GM23248 (cell line): ENCODE measurements around the gene TMEM187. TPM values are rescaled to one million over a fixed set of nuclear protein-coding genes. Genes with fewer than 3 reads are reported as not detected.

Experiments
- DNase-seq: peaks from one replicate; pipeline ENCODE4 v3.0.0-alpha.2; 2015
- H2AFZ ChIP-seq: fragments of 200-600 bp; sonication (generic); 2 replicates; pipeline ENCODE4 v1.6.1; 2016; ENCODE audit warnings: antibody characterized with exemption
- H3F3A ChIP-seq: fragments of 200-600 bp; sonication (generic); 2 replicates; pipeline ENCODE4 v1.6.1; 2016; ENCODE audit warnings: mild to moderate bottlenecking, antibody characterized with exemption, mixed run types; ENCODE audit not compliant: insufficient read depth
- H3K27ac ChIP-seq: fragments of 200-600 bp; sonication (generic); 2 replicates; pipeline ENCODE4 v1.5.1; 2016; ENCODE audit warnings: mild to moderate bottlenecking
- H3K27me3 ChIP-seq: fragments of 200-600 bp; sonication (generic); replicated peaks from 2 replicates; pipeline ENCODE4 v1.6.1; 2016; ENCODE audit warnings: mild to moderate bottlenecking; ENCODE audit not compliant: insufficient read depth
- H3K36me3 ChIP-seq: fragments of 200-600 bp; sonication (generic); 2 replicates; pipeline ENCODE4 v1.6.1; 2016; ENCODE audit warnings: low read depth, mild to moderate bottlenecking
- H3K4me1 ChIP-seq: fragments of 200-600 bp; sonication (generic); 2 replicates; pipeline ENCODE4 v1.6.1; 2016; ENCODE audit warnings: mild to moderate bottlenecking; ENCODE audit not compliant: insufficient read depth
- H3K4me2 ChIP-seq: fragments of 200-600 bp; sonication (generic); one replicate; pipeline ENCODE4 v1.6.1; 2016; ENCODE audit warnings: mild to moderate bottlenecking; ENCODE audit not compliant: unreplicated experiment
- H3K4me3 ChIP-seq: fragments of 200-600 bp; sonication (generic); 2 replicates; pipeline ENCODE4 v1.5.1; 2016; ENCODE audit warnings: mild to moderate bottlenecking
- H3K79me2 ChIP-seq: fragments of 200-600 bp; sonication (generic); 2 replicates; pipeline ENCODE4 v1.6.1; 2016; ENCODE audit warnings: mild to moderate bottlenecking; ENCODE audit not compliant: insufficient read depth
- H3K9ac ChIP-seq: fragments of 200-600 bp; sonication (generic); 2 replicates; pipeline ENCODE4 v1.6.1; 2016; ENCODE audit warnings: mild to moderate bottlenecking
- H3K9me2 ChIP-seq: fragments of 200-600 bp; sonication (generic); 2 replicates; pipeline ENCODE4 v1.6.1; 2016; ENCODE audit warnings: mixed run types, mild to moderate bottlenecking, moderate library complexity; ENCODE audit not compliant: insufficient read depth
- H3K9me3 ChIP-seq: fragments of 200-600 bp; sonication (generic); one replicate; pipeline ENCODE4 v1.6.1; 2017; ENCODE audit warnings: low read depth
- H4K20me1 ChIP-seq: fragments of 200-600 bp; sonication (generic); 2 replicates; pipeline ENCODE4 v1.6.0; 2016; ENCODE audit not compliant: insufficient read depth
- EZH2 ChIP-seq: fragments of 200-600 bp; sonication (generic); IDR thresholded peaks from 2 replicates; pipeline ENCODE4 v1.6.1; 2018; ENCODE audit warnings: antibody characterized with exemption, mild to moderate bottlenecking; ENCODE audit not compliant: insufficient read depth, poor library complexity, severe bottlenecking
- EZH2phosphoT487 ChIP-seq: fragments of 200-600 bp; sonication (generic); IDR thresholded peaks from 2 replicates; pipeline ENCODE4 v1.6.1; 2018; ENCODE audit warnings: antibody characterized with exemption, moderate library complexity, mild to moderate bottlenecking, low read depth; ENCODE audit not compliant: insufficient read depth
- WGBS, 2 experiments: methylation state at CpG; one replicate each; pipeline ENCODE4 v1.1.6; 2015 to 2017; ENCODE audit warnings: low lambda C conversion rate in 2 of 2, low coverage in 1 of 2; ENCODE audit errors: missing lambda C conversion rate in 2 of 2; 5-methylcytosine and 5-hydroxymethylcytosine counted together
- in situ Hi-C: fragments of 300-500 bp; cut with MboI; formaldehyde crosslinking; loops from 2 replicates; pipeline ENCODE4 v1.15.0; 2020
- polyA plus RNA-seq: library from polyadenylated mRNA; unstranded; fragments of >200 nt; fragmentation: Nextera tagmentation; extraction: Ambion mirVana; gene quantifications from 2 replicates; pipeline ENCODE4 v1.2.1, GENCODE V29; 2016
- total RNA-seq: library from RNA; depleted of rRNA; stranded (reverse); fragments of >200 nt; shearing (Covaris generic); gene quantifications from 2 replicates; pipeline ENCODE4 v1.2.3, GENCODE V29; 2014

The TMEM187 gene
- total and polyA plus RNA-seq, 2 experiments from 2014 or later = 7.6 to 8.5 TPM

GRCh38 chrX:153968255-153968654 lies 4.3 kb upstream of the TMEM187 start:
- in situ Hi-C loops = no loop called here
- 34 to 56% methylated on average over 6 to 7 of the region's 9 CpGs for WGBS, 2 experiments

DNA sequence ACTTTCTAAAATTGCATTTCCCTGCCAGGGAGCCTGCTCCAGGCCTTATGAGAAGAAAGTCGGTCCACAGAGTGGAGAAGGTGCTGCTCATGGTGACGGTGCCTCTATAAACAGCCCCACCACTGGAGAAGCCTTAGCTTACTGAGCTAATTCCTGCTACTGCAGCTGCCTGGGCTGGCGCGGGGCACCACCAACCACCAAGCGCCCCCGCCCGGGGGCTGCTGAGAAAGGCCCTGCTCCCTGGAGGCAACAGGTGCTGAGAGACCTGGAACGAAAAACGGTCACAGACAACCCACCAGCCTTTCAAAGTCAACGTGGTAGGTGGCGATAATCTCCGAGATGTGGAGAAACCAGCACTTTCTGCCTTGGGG lies 3.8 kb upstream of the TMEM187 start:
- TF ChIP-seq EZH2 (no peak), EZH2phosphoT487 (no peak)
- Histone ChIP-seq H2AFZ (no peak overlapping the region), H3K27ac (peak overlapping the region; percentile 100), H3K27me3 (no peaks in the 10 kb centered on the region), H3K79me2 (peaks cover 70% of the 10 kb centered on the region), H3F3A (peaks cover 12% of the 10 kb centered on the region; the same call in 1 of the 2 replicates), H4K20me1 (no peaks in the 10 kb centered on the region), H3K9ac (peak overlapping the region; percentile 100), H3K4me3 (peak overlapping the region; percentile 96), H3K9me3 (no peaks in the 10 kb centered on the region), H3K9me2 (no peaks in the 10 kb centered on the region), H3K4me2 (peak overlapping the region; percentile 94), H3K36me3 (no peaks in the 10 kb centered on the region), H3K4me1 (peaks cover 25% of the 10 kb centered on the region)
- peak; percentile 53 for DNase-seq
- WGBS, 2 experiments = 0 to 2% methylated on average over 6 to 7 of the region's 12 CpGs
- in situ Hi-C loops = no loop called here

More at GRCh38 chrX:153968255-153968654, 4.3 kb upstream of the TMEM187 start:
- peak overlapping the region; percentile 100 for H3K9ac ChIP-seq
- H2AFZ ChIP-seq = no peak overlapping the region
- TF ChIP-seq EZH2 (no peak), EZH2phosphoT487 (no peak)
- H3K27ac ChIP-seq = peak overlapping the region; percentile 100
- peak overlapping the region; percentile 94 for H3K4me2 ChIP-seq
- no peaks in the 10 kb centered on the region for H3K36me3 ChIP-seq
- H3K9me2 ChIP-seq = no peaks in the 10 kb centered on the region
- H4K20me1 ChIP-seq = no peaks in the 10 kb centered on the region
- DNase-seq = no peak
- peaks cover 7% of the 10 kb centered on the region; the same call in 1 of the 2 replicates for H3F3A ChIP-seq
- peaks cover 70% of the 10 kb centered on the region for H3K79me2 ChIP-seq
- H3K4me3 ChIP-seq = peak overlapping the region; percentile 96
- no peaks in the 10 kb centered on the region for H3K27me3 ChIP-seq
- H3K9me3 ChIP-seq = no peaks in the 10 kb centered on the region
- peaks cover 24% of the 10 kb centered on the region for H3K4me1 ChIP-seq

- peaks cover 31% of the 10 kb centered on the region for H3K4me1 ChIP-seq
- 0 to 2% methylated on average over 20 of the region's 25 CpGs for WGBS, 2 experiments
- in situ Hi-C loops = no loop called here
- no peak for TF ChIP-seq EZH2phosphoT487
- peak overlapping the region; percentile 96 for H3K4me3 ChIP-seq
- no peaks in the 10 kb centered on the region for H3K9me2 ChIP-seq
- peaks cover 70% of the 10 kb centered on the region for H3K79me2 ChIP-seq
- H3K27ac ChIP-seq = peak overlapping the region; percentile 100
- peak overlapping the region; percentile 100 for H3K9ac ChIP-seq
- no peak overlapping the region for H2AFZ ChIP-seq
- DNase-seq = peak; percentile 29
- no peaks in the 10 kb centered on the region for H3K27me3 ChIP-seq
- no peaks in the 10 kb centered on the region for H3K36me3 ChIP-seq
- H3K9me3 ChIP-seq = no peaks in the 10 kb centered on the region
- H3F3A ChIP-seq = peaks cover 13% of the 10 kb centered on the region; the same call in 1 of the 2 replicates
- H3K4me2 ChIP-seq = peak overlapping the region; percentile 94
- H4K20me1 ChIP-seq = no peaks in the 10 kb centered on the region
Measured at GRCh38 chrX:153969125-153969903, 3.2 kb upstream of the TMEM187 start.

- in situ Hi-C loops = no loop called here
- TF ChIP-seq EZH2phosphoT487 = no peak
- no peak for TF ChIP-seq EZH2
- 0 to 2% methylated on average over 8 to 26 of the region's 26 CpGs for WGBS, 2 experiments
- Histone ChIP-seq H3K9me2 (no peaks in the 10 kb centered on the region), H3K27me3 (no peaks in the 10 kb centered on the region), H3K27ac (peak overlapping the region; percentile 100), H3K79me2 (peaks cover 70% of the 10 kb centered on the region), H2AFZ (no peak overlapping the region), H3K36me3 (no peaks in the 10 kb centered on the region), H4K20me1 (no peaks in the 10 kb centered on the region), H3K9ac (peak overlapping the region; percentile 100), H3K4me2 (peak overlapping the region; percentile 94), H3K9me3 (no peaks in the 10 kb centered on the region), H3K4me1 (peaks cover 32% of the 10 kb centered on the region), H3F3A (peaks cover 13% of the 10 kb centered on the region; the same call in 1 of the 2 replicates), H3K4me3 (peak overlapping the region; percentile 96)
- DNase-seq = peak; percentile 52
Measured at GRCh38 chrX:153969904-153970356, 2.6 kb upstream of the TMEM187 start.
